Ovary (tissue), 9 donors: ENCODE measurements around the gene RCL1. TPM values are rescaled to one million over a fixed set of nuclear protein-coding genes. Genes with fewer than 3 reads are reported as not detected.

Source experiments
- DNase-seq, 5 donors: peaks; one replicate each; pipeline ENCODE4 v3.0.0-alpha.2; 2019 to 2020
- H3K27ac ChIP-seq, 2 donors: fragments of 200-600 bp; one replicate each; pipeline versions ENCODE4 v1.5.1 to v1.8.0; 2019 to 2022
- H3K27me3 ChIP-seq: fragments of 200-600 bp; one replicate; pipeline ENCODE4 v1.8.0; 2022
- H3K36me3 ChIP-seq: fragments of 200-600 bp; sonication (generic); one replicate; pipeline ENCODE4 v1.5.1; 2019
- H3K4me1 ChIP-seq: one replicate; pipeline ENCODE4 v1.8.1; 2013; ENCODE audit warnings: mild to moderate bottlenecking, moderate library complexity; ENCODE audit not compliant: insufficient read depth
- H3K4me3 ChIP-seq: fragments of 200-600 bp; sonication (generic); one replicate; pipeline ENCODE4 v1.5.1; 2017
- H3K9me3 ChIP-seq, 2 donors: fragments of 200-600 bp in 1 of 2; sonication (generic) in 1 of 2; one replicate each; pipeline versions ENCODE4 v1.5.1 to v1.8.1; 2013 to 2019; ENCODE audit warnings: mild to moderate bottlenecking in 1 of 2, moderate library complexity in 1 of 2
- CTCF ChIP-seq, 3 donors: fragments of 450-650 bp in 2 of 3; fragments of 200-600 bp in 1 of 3; IDR thresholded peaks; one replicate each; pipeline versions ENCODE4 v1.5.1 to v1.8.0; 2016 to 2022; ENCODE audit warnings: antibody characterized with exemption in 3 of 3, mild to moderate bottlenecking in 1 of 3
- EP300 ChIP-seq: sonication (generic); formaldehyde crosslinking; IDR thresholded peaks from one replicate; pipeline ENCODE4 v1.6.1; 2017; ENCODE audit warnings: antibody characterized with exemption
- POLR2A ChIP-seq: fragments of 450-650 bp; IDR thresholded peaks from one replicate; pipeline ENCODE4 v1.6.1; 2017; ENCODE audit warnings: antibody characterized with exemption, mild to moderate bottlenecking, moderate library complexity
- WGBS, 3 donors: extraction: QIAGEN DNeasy Blood & Tissue Kit in 1 of 3; methylation state at CpG; one replicate each; pipeline versions ENCODE4 v1.1.5 to v1.1.7; 2013 to 2017; 5-methylcytosine and 5-hydroxymethylcytosine counted together
- intact Hi-C, 4 donors: fragments of 100-400 bp; cut with DNase I; formaldehyde crosslinking; loops; one replicate each; pipeline versions ENCODE4 v1.11.0 to v1.15.1; 2022 to 2023
- polyA plus RNA-seq, 2 donors: library from polyadenylated mRNA; stranded (reverse); fragments of 200-250 nt in 1 of 2; fragments of 350-450 nt in 1 of 2; fragmentation: Illumina TruSeq in 1 of 2; extraction: RNeasy Lipid Tissue Mini Kit (QIAGEN cat#74804) in 1 of 2; gene quantifications; one replicate each; pipeline ENCODE4 v1.2.3, GENCODE V29; 2013 to 2014
- total RNA-seq, 7 donors: library from RNA; depleted of rRNA in 2 of 7; stranded (reverse); fragments of >200 nt in 2 of 7; fragmentation: NEBNext Ultra II Directional in 3 of 7; extraction: Animal tissue kit (Norgen Biotek cat#: 25700) in 3 of 7; gene quantifications; one replicate each; pipeline versions ENCODE4 v1.1.0 to v1.2.4, GENCODE V29; 2016 to 2023
- donor health status: DM: no; HTN: no; CAD: no; lungs with moderate emphysema.
- donor health status: DM: no; HTN: no; CAD: no.
- donor health status: Bipolar disorder and iron deficiency.
- donor health status: DM: yes; HTN: yes; CAD: no.
- donor health status: DM: no; HTN: no; CAD: no.
- donor health status: DM: yes; HTN: yes; CAD: no.

RCL1 gene
- total and polyA plus RNA-seq, 9 donors = 19.9 to 68.6 (median 30.0) TPM

GRCh38 chr9:4865681-4866080, 72.9 kb downstream of the RCL1 start:
- no peak overlapping the region for H3K4me3 ChIP-seq
- 93% methylated on average over 7 of the region's 7 CpGs for WGBS, 3 donors
- H3K27me3 ChIP-seq = no peaks in the 10 kb centered on the region
- H3K27ac ChIP-seq = no peak overlapping the region
- no peaks in the 10 kb centered on the region for H3K9me3 ChIP-seq
- intact Hi-C loops = loop anchor here in 1 of 4 donors (5.0 kb wide), 1 partner anchor 833 kb away; no protein-coding TSS in a partner anchor
- no peak for DNase-seq
- H3K36me3 ChIP-seq = no peaks in the 10 kb centered on the region
- peaks cover 8% of the 10 kb centered on the region for H3K4me1 ChIP-seq
- TF ChIP-seq POLR2A = no peak
- no peak for TF ChIP-seq CTCF (IDR thresholded peaks at IDR 0.05)
- TF ChIP-seq EP300 = no peak

- H3K27ac ChIP-seq = no peak overlapping the region
- peaks cover 8% of the 10 kb centered on the region for H3K4me1 ChIP-seq
- TF ChIP-seq CTCF (IDR thresholded peaks at IDR 0.05) (no peak), EP300 (no peak), POLR2A (no peak)
- intact Hi-C loops = loop anchor here in 1 of 4 donors (5.0 kb wide), 1 partner anchor 834 kb away; no protein-coding TSS in a partner anchor
- no peak for DNase-seq
- no peaks in the 10 kb centered on the region for H3K36me3 ChIP-seq
- 90 to 93% (median 92%) methylated on average over 6 of the region's 6 CpGs for WGBS, 3 donors
- no peaks in the 10 kb centered on the region for H3K9me3 ChIP-seq
- H3K4me3 ChIP-seq = no peak overlapping the region
- no peaks in the 10 kb centered on the region for H3K27me3 ChIP-seq
Observed at GRCh38 chr9:4866239-4866969, 73.7 kb downstream of the RCL1 start.

GRCh38 chr9:4873066-4873465, 80.3 kb downstream of the RCL1 start:
- H3K9me3 ChIP-seq = no peaks in the 10 kb centered on the region
- 78 to 88% (median 79%) methylated on average over 4 of the region's 4 CpGs for WGBS, 3 donors
- H3K36me3 ChIP-seq = no peaks in the 10 kb centered on the region
- H3K27me3 ChIP-seq = no peaks in the 10 kb centered on the region
- no peak overlapping the region for H3K27ac ChIP-seq
- no peak overlapping the region for H3K4me3 ChIP-seq
- no peaks in the 10 kb centered on the region for H3K4me1 ChIP-seq
- intact Hi-C loops = no loop called here
- DNase-seq = no peak
- TF ChIP-seq POLR2A (no peak), CTCF (IDR thresholded peaks at IDR 0.05) (no peak), EP300 (no peak)

GRCh38 chr9:4875559-4875958, 82.8 kb downstream of the RCL1 start:
- no peak for DNase-seq
- Histone ChIP-seq H3K9me3 (no peaks in the 10 kb centered on the region), H3K4me1 (no peaks in the 10 kb centered on the region), H3K27me3 (no peaks in the 10 kb centered on the region), H3K27ac (no peak overlapping the region), H3K4me3 (no peak overlapping the region), H3K36me3 (no peaks in the 10 kb centered on the region)
- WGBS, 3 donors = 98 to 99% (median 98%) methylated on average over 4 of the region's 4 CpGs
- intact Hi-C loops = no loop called here
- TF ChIP-seq POLR2A (no peak), EP300 (no peak), CTCF (IDR thresholded peaks at IDR 0.05) (no peak)
